GDM1 (cell line): ENCODE measurements around the gene RUNX2.
A peak's percentile ranks its signal among the peaks of the same experiment; 100 is the strongest.

Experiments
- DNase-seq: peaks from one replicate; lab custom pipeline; 2025; lab: John Stamatoyannopoulos, UW

RUNX2 gene

GRCh38 chr6:45678285-45678607, 350.1 kb downstream of the RUNX2 start:
- no peak for DNase-seq

DNA sequence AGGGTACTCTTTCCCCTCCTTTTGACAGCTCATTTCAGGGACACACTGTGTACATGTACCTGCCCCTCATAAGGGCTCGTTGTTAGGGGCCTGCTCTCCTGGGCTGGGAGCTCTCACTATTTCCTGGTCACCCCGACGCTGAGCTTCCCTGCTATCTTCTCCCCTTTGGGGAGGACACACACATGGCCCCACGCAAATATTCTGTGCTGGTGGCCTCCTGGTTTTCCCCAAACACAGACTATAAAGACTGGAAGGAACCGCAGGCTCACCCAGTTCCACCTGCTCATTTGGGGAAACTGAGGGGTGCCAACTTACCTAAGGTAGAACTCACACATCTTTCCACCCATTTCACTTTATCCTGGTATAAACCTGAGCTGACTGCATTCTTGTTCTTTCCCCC, 351.0 kb downstream of the RUNX2 start:
- no peak for DNase-seq

DNA sequence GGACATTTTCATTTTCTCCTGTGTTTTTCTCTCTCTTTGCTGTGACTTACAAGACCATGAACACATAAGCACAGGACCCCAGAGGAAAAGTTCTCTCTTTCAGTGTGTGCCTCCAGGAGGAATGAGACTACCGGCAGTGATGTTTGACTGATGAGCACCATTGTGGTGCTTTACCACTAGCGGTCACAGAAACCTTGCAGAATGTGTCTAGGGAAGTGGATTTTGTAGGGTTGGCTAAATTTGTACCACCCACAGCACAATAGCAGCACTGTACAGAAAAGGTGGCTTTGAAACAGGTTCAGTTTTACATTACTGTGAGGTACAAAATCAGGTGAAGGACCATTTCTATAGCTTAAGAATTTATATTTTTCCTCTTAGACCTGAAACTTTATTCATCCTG, 351.5 kb downstream of the RUNX2 start:
- peak; percentile 20 for DNase-seq

DNA sequence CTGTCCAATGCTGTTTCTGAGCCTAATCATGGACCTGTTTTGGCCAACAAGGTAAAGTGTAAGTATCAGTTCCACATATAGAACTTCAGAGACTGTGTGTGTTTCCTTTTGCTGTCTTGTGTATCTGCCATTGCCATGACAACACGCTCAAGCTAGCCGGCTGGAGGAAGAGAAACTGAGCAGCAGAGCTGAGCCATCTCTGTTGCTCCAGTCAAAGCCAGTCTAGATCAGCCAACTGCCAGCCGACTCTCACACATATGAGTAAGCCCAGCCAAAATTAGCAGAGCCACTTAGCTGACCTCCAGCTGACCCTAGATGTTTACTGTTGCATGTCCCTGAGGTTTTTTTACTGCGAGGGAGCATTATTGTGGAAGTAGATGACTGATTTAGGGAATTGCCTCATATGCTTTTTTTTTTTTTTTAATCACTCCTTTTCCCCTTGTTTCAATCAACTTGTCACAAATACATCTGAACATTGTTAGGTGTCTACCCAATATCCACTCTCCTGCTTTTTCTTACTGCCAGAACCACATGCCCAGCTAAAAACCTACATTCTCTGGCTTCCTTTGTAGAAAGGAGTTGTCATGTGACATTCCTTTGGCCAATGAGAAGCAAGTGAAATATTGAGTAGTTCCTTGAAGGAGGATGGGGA, 353.9 kb downstream of the RUNX2 start:
- no peak for DNase-seq

GRCh38 chr6:45684476-45684875, 356.3 kb downstream of the RUNX2 start:
- no peak for DNase-seq

DNA sequence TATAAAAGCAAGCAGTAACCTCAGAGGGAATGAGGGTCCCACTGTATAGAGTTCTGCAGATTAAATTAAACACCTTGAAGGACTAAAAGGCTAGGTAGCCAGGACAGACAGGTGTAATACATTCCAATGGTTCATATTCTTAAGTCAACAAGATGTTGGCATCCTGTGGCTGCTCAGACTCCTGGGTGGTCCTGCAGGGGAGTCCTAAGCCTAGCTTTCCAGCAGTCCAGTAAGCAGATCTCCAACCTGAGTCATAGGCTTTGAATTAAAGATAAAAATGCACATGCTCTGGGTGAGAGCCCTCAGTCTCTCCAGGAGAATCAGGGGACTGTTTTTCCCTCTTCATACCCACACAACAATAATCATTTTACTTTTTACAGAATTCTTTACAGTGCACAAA, 356.9 kb downstream of the RUNX2 start:
- DNase-seq = no peak

DNA sequence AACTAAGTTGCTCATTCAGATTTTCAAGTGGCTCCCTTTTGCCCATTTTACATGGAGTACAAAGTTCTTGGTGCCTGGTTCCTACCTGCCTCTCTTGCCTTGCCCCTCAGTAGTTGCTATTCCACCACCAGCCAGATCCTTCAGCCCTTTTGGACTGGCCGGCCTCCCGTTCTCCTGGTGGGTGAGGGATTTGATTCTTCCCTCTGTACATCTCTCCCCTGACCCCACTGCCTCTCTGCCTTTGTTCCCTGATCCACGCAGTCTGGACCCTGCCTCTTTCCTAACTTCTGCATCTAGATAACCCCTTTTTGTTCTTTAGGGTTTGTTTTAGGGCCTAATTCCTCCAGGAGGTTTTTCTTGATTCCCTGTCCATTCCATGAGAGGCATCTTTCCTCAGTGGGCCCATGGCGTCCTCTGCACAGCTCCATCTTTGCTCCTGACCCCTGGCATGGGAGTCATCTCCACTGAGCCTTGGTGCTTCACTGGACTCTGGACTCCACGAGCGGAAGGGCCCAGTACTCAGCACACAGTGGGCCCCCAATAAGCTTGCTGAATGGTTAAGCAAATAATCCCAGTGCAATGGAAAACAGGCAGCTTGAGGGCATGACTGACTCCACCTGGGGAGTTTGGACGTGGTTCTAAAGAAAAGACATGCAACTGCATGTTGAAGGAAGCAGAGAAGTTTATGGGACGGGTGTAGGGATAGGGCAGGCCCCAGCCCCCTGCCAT, 358.9 kb downstream of the RUNX2 start:
- DNase-seq = no peak

DNA sequence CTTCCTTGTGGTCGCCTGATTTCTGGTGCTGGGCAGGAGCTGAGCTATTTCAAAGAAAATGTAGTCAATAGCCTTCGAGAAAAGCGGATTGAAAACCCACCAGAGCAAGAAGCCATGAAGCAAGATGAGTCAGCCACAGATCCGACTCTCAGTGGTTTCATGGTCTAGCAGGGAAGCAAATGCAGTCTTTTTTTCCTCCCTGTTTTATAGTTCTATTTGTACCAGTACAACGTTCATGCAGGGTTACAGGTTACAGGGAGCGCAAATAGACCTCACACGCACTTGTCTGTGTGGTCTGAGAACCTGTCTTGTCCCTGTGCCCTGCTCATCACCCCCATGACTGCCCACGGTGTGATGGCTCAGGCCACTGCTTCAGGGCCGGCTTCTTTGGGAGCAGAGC, 359.4 kb downstream of the RUNX2 start:
- DNase-seq = no peak

DNA sequence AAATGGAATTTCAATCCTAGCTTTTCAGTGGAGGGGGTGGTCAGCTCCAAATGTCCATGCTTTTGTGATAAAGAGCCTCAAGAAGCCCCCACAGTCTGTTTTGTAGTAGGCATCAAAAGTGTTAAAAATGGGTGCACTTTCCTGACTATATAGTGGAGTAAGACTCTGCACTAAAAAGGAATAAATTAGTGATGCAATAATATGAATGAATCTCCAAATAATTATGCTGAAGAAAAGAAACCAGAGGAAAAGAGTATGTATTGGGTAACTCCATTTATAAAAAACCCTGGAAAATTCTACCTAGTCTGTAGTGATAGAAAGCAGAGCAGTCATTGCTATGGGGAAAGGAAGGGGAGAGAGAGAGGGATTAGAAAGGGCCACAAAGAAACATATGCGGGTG, 360.1 kb downstream of the RUNX2 start:
- no peak for DNase-seq

DNA sequence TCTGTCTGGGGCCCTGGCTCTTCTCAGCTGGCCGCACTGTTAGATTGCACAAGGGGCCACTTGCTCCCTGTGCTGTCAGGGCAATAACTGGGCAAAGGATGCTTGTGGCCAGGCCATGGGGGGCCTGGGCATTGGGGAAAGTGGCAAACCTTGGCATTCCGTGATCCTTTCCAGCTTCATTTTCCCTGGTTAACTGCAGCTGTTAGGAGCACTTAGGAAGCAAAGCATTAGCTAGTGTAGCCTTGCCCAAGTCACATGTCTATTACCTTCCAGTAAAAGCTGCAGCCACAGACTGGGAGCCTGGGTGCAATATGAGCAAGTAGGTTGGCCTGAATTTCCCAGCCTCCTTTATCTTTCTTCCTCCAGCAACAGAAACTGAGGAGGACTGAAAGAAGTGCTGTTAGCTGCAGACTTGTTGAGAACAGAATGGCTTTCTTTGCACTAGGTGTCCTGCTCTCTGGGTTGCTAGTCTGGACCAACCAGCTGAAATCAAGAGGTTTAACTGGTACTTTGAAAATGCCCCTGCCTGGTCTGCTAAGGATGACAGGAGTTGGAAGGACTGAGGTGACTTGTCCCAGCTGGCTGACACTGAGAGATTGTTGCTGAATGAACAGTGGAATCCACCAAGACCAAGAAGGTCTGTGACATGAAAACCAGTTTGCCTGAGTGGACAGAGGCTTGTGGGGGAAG, 361.9 kb downstream of the RUNX2 start:
- no peak for DNase-seq

GRCh38 chr6:45690846-45691245, 362.7 kb downstream of the RUNX2 start:
- DNase-seq = no peak

- DNase-seq = no peak
Observed at GRCh38 chr6:45691426-45691825, 363.3 kb downstream of the RUNX2 start.

GRCh38 chr6:45692021-45692420, 363.9 kb downstream of the RUNX2 start:
- no peak for DNase-seq

GRCh38 chr6:45696738-45697137, 368.6 kb downstream of the RUNX2 start:
- DNase-seq = no peak

DNA sequence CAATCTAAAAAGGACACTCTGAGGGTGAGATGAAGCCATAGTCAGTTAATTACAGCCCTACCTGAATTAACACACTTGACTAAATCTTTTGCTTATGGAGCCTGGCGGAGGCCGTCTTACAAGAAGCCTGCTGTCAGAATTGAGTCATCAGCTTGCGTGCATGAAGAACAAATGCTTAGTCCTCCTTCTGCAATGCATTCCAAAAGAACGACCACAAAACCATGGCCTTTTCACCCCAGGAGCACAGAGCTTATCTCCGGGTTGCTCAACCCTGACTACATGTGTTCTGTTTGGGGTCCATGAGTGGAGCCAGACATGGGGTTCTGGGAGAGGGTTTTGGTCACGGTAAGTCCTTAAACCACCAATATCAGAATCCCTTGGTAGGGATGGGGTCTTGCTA, 369.5 kb downstream of the RUNX2 start:
- DNase-seq = no peak

DNA sequence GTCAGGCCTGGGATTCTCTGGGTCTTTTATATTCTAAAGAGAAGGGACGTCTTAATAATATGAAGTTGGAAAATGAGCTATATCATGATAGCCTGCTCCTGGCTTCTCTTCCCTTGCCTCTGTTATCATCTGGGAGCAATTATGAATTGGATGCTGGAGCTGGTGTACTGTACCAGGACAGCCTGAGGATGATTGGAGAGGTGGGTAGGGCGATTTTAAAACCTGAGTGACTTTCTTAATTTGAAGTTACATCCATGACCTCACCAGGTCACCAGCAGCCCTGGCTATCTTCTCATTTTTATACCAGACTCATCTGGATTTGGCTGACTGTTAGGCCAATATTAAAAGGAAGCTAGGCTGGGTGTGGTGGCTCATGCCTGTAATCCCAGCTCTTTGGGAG, 369.9 kb downstream of the RUNX2 start:
- no peak for DNase-seq

GRCh38 chr6:45699663-45700062, 371.5 kb downstream of the RUNX2 start:
- DNase-seq = no peak

GRCh38 chr6:45702849-45703739, 375.0 kb downstream of the RUNX2 start:
- no peak for DNase-seq

GRCh38 chr6:45704056-45704800, 376.1 kb downstream of the RUNX2 start:
- DNase-seq = no peak

- no peak for DNase-seq
Observed at GRCh38 chr6:45705137-45705855, 377.2 kb downstream of the RUNX2 start.

DNA sequence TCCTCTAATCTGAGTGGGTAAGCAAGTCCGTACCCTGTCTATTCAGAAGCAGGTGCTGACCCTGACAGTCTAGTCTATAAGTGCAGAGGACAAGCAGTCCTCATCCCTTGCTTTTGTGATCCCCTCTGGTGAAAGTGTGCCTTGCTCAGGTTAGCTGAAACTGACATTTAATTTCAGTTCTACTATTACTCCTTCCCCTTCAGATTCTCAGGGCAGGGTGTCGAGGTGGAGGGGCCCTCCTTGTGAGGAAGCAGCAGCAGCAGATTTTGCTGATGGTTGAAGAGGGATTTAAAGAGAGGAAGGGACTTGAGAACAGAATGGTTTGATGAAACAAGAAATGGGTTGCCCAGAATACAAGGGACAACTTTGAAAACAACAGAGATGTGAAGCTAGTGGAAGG, 378.2 kb downstream of the RUNX2 start:
- DNase-seq = no peak
